DMS79 (cell line): Measurements from ENCODE around the gene PPM1F.
A peak's percentile ranks its signal among the peaks of the same experiment; 100 is the strongest.
"Not testable (repeated sequence)": the region's sequence is repeated elsewhere in the genome, so short reads cannot be mapped to it uniquely, and the experiment has no call there.

ENCODE experiments used
- DNase-seq: peaks from one replicate; lab custom pipeline; 2025; lab: John Stamatoyannopoulos, UW

Gene PPM1F

GRCh38 chr22:21919526-21920307 is 32.9 kb downstream of the PPM1F start:
- DNase-seq = no peak

GRCh38 chr22:21918466-21919185 is 34.0 kb downstream of the PPM1F start:
- DNase-seq = no peak

GRCh38 chr22:21917959-21918261 is 34.7 kb downstream of the PPM1F start:
- DNase-seq = no peak

- peak; percentile 7 for DNase-seq
These were observed 35.3 kb downstream of the PPM1F start for GRCh38 chr22:21917181-21917958.

GRCh38 chr22:21916309-21916918 is 36.2 kb downstream of the PPM1F start:
- DNase-seq = no peak

GRCh38 chr22:21915624-21916308 is 36.9 kb downstream of the PPM1F start:
- no peak for DNase-seq

GRCh38 chr22:21914033-21914642 is 38.5 kb downstream of the PPM1F start:
- not testable (repeated sequence) for DNase-seq

- DNase-seq = not testable (repeated sequence)
These were observed 42.3 kb downstream of the PPM1F start for GRCh38 chr22:21910367-21910766.

GRCh38 chr22:21909871-21910270 is 42.8 kb downstream of the PPM1F start:
- DNase-seq = no peak

- no peak for DNase-seq
These were observed 44.8 kb downstream of the PPM1F start for GRCh38 chr22:21907638-21908522.

GRCh38 chr22:21905234-21905633 is 47.4 kb downstream of the PPM1F start:
- DNase-seq = not testable (repeated sequence)

GRCh38 chr22:21904250-21904789 is 48.3 kb downstream of the PPM1F start:
- no peak for DNase-seq

GRCh38 chr22:21903283-21903682 is 49.4 kb downstream of the PPM1F start:
- DNase-seq = no peak

GRCh38 chr22:21902296-21903087 is 50.2 kb downstream of the PPM1F start:
- no peak for DNase-seq

- no peak for DNase-seq
These were observed 54.2 kb downstream of the PPM1F start for GRCh38 chr22:21898354-21898896.

- DNase-seq = no peak
These were observed 55.6 kb downstream of the PPM1F start for GRCh38 chr22:21896951-21897513.

GRCh38 chr22:21896275-21896674 is 56.4 kb downstream of the PPM1F start:
- DNase-seq = not testable (repeated sequence)

GRCh38 chr22:21894799-21895198 is 57.8 kb downstream of the PPM1F start:
- no peak for DNase-seq
